Stromal cell of bone marrow (primary cell): ENCODE measurements around the gene SUMO4.
"Not testable (repeated sequence)": the region's sequence is repeated elsewhere in the genome, so short reads cannot be mapped to it uniquely, and the experiment has no call there.

ENCODE experiments used
- DNase-seq: peaks from one replicate; pipeline ENCODE4 v3.0.0-alpha.2; 2012; ENCODE audit warnings: low read depth

Gene SUMO4

DNA sequence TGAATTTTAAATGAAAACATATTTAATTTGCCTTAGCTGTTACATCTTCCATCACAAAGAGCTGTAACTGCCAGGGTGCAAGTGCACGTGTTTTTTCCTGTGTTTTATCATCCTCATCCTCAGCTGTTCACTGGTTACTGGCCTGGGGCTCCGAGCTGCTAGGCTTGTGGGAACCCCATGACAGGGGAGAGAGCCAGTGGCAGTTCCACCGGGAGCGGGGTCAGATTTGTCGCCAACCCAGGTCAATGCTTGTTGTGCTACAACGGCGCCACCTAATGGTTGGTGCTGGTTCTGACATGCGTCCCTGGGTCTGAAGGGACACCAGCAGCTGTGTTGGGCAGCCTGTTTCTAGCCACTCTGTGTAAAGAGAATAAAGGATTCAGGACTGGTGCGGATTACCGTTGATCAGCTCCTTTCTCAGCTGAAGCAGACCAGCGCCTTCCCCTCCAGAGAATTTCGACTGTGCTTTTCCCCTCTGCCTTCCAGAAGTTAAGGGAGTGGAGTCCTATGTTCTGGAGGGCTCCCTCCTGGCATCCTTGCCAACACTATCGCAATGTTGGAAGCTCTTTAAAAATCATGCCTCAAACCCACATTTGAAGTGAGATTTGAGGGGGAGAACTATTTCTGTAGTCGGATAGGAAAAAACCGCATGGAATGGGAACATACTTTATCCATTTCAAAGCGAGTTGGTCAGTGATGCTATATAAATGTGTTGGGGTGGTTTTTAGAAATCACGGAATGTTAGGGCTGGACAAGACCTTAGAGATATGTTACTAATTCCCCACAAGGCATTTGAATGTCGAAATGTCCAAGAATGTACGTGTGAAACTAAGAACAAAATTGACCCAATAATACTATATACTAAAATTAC, 32.1 kb downstream of the SUMO4 start:
- DNase-seq = peak; percentile 72

DNA sequence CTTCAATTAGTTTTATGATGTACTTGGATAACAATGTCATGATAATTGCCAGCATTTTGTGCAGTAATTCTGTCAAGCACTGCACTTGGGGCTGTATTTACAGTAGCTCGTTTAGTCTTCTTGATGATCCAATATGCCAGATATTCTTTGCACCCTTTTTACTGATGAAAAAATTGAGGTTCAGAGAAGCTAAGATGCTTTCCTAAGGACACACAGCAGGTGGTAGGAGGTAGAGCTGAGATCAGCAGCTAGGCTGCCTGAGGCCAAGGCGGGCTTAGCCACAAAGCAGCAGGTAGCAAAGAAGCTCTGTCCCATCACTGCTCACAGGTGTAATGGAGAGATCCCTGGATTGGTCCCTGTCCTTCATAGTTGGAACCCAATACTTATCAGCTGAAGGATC, 33.3 kb downstream of the SUMO4 start:
- DNase-seq = no peak

DNA sequence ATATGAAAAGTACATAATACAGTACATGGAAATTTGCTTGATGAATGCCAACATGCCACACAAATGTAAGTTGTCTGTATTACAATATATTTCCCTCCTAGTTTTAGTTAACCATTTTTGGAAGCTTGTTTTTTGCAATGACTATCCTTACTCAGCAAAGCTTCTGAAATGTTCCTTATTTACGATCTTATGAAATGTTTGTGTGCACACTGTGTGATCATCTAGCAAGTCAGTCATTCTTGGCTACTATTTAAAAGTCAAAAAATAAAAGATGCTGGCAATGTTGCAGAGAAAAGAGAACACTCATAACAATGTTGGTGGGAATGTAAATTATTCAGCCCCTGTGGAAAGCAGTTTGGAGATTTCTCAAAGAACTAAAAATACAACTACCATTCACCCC, 33.8 kb downstream of the SUMO4 start:
- no peak for DNase-seq

DNA sequence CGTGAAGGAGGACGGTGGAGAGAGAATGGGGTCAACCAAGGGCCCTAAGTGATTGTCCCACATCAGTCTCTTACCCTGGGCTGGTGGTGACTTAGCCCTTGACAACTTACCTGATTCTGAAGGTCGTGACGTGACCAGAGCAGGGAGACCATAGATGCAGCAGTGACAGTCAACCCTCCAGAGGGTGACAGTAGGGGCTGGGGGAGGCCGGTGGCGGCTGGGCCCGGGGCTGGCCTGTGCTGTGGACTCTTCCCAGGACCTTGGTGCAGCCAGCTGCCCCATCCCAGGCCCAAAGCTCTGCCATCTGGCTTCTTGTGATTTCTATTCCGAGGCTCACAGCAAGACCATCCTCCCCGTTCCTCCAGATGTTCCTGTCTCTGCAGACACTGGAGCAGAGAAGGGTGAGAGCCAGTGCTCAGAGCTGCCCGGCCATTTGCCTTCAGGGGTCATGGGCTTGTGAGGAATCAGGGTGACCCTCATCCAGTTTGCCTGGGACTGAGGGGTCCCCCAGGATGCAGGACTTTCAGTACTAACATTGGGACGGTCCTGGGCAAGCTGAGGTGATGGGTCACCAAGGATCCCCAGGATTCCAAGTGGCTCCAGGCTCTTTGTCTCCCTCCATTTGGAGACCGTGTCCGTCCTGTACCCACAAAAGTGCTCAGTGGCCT, 36.0 kb downstream of the SUMO4 start:
- DNase-seq = no peak

DNA sequence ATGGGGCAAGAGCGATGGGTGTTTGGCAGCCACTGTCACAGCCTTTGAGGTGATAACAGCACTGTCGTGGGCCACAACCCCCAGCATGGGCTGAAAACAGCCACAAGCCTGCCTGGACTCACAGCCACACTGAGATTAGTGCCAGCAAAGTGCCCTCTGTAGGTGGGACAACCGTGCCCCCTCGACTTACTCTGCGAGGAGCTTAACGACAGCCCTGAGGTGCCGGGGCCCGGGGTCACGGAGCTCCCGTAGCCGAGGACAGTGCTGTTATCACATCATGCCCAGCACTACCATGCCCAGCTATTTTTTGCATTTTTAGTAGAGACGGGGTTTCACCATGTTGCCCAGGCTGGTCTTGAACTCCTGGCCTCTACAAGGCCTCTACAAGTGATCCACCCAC, 36.6 kb downstream of the SUMO4 start:
- DNase-seq = no peak

DNA sequence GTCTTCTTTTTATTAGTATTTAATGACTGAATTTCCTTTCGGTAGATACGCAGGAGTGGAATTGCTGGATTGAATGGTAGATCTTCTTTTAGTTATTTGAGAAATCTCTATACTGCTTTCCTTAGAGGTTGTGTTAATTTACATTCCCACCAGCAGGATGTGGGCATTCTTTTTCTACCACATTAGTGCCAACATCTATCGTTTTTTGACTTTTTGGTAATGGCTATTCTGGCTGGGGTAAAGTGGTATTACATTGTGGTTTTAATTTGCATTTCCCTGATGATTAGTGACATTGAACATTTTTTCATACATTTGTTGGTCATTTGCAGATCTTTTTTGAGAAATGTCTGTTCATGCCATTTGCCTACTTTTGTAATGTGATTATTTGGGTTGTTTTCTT, 37.1 kb downstream of the SUMO4 start:
- DNase-seq = no peak

DNA sequence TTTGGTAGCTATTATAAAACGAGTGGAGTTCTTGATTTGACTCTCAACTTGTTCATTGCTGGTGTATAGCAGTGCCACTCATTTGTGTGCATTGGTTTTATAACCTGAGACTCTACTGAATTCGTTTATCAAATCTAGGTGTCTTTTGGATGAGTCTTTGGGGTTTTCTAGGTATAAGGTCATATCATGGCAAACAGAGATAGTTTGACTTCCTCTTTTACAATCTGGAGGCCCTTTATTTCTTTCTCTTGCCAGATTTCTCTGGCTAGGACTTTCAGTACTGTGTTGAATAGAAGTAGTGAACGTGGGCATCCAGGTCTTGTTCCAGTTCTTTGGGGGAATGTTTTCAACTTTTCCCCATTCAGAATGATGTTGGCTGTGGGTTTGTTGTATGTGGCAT, 38.8 kb downstream of the SUMO4 start:
- DNase-seq = no peak

DNA sequence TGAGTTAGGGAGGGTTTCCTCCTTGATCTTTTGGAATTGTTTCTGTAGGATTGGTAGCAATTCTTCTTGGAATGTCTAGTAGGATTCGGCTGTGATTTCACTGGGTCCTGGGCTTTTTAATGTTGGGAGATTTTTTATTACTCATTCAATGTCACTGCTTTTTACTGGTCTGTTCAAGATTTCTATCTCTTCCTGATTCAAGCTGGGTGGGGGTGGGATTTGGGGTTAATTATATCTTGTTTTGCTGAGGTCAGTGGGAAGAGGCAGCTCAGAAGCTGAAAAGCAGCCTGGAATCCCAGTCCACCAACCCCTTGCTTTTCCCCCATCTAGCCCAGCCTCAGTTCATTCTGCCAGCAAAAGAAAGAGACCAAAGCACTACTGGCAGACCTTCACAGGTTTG, 39.6 kb downstream of the SUMO4 start:
- DNase-seq = no peak

DNA sequence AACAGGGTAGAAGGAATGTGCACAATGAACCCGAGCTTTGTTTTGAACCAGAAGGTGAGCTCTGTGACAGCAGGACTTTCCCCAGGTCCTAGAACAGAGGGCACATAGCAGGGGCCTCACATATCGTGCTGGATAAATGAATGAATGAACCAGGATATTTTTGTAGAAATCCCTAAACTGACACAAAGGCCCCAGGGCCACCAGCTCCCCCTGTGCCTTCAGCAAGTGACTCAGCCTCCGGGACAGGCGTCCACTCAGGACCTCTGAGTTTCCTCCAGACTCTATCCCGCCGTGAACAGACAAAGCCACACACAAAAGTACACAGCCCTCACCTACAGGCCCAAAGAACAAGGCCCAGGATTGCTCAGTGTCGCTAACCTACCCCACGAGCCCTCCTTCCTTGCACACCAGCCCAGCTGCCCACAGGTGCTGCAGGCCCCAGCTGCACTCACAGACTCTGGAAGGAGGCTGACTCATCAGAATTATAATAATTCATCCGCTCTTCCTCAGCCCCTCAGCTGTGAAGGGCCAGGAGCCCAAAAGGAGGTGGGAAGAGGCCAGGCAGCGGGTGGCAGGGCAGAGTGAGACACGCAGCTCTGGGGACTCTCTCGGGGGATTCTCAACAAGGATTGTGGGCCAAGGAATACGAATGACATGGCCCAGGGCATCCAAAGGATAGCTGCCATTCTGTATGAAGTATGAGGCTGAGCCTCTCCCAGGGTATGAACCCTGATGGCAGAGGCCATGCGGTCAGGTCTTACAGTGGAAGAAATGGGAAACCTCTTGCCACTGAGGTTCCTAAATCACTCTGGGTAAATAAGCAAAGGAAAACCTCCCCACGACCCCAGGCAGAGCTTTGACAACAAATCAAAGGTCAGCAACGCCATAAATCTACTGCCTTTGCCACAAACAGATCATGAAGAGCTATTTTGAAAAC, 40.9 kb downstream of the SUMO4 start:
- no peak for DNase-seq

DNA sequence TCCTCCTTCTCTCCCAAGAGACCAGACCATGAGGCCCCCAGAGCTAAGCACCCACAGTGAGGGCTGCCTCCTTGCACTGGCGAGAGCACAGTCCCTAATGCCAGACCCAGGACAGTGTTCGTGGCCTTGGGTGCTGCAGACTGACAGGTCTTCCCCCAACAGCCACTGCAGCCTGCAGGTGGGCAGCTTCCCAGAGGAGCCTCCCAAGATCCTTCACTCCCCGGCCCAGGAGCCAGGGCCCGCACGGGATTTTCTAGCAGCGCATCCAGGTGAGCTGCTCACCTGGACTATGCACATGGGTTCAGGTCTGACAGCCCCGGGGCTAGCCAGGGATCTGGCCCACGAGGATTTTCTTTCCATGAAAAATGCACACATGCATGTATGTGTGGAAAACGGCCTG, 41.7 kb downstream of the SUMO4 start:
- no peak for DNase-seq

DNA sequence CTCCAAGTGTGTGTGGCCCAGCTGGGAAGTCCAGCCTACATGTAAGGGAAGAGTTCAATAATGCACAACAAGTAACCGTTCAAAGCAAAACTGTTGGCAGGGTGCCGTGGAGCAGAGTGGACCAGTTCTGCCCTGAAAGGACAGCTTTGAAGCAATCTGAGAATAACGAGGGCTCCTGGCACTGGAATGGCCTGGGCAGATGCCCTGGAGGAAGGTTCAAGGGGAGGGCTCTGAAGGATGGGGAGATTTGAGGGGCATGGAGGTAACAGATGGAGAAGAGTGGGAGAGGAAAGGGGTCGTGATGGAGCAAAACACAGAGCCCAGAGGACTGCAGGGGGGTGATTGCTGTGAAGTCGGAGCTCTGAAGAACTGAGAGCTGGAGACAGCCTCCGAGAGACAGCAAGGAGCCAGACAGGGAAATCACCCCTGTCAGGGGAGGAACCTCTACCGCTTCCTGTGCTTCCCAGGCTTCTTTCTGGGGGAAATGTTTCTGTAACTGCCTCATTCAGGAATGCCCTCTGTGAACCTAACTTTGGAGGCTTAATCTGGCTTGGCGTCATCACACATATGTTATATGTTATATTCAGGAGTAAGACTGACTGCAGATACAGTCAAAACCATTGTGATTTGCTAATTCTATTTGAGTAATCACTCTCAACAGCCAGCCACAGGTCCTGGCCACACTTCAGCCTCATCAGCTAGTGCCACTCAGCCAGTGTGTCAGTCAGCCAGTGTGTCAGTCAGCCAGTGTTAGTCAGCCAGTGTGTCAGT, 43.5 kb downstream of the SUMO4 start:
- DNase-seq = no peak

DNA sequence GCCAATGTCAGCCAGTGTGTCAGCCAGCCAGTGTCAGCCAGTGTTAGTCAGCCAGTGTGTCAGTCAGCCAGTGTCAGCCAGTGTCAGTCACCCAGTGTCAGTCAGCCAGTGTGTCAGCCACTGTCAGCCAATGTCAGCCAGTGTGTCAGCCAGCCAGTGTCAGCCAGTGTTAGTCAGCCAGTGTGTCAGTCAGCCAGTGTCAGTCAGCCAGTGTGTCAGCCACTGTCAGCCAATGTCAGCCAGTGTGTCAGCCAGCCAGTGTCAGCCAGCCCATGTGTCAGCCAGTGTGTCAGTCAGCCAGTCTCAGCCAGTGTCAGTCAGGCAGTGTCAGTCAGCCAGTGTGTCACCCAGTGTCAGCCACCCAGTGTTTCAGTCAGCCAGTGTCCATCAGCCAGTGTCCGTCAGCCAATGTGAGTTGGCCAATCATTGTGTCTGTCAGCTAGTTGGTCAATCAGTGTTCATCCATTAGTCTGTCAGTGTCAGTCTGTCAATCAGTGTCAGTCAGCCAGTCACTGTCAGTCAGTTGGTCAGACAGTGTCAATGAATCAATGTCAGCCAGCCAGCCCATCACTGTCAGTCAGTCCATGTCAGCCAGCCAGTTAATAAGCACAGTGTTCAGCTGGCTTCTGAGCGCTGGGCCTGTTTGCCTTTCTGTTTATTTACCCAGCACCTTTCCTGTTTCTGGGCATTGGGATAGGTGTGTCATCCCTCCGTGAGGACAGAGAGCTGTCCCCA, 44.5 kb downstream of the SUMO4 start:
- not testable (repeated sequence) for DNase-seq

DNA sequence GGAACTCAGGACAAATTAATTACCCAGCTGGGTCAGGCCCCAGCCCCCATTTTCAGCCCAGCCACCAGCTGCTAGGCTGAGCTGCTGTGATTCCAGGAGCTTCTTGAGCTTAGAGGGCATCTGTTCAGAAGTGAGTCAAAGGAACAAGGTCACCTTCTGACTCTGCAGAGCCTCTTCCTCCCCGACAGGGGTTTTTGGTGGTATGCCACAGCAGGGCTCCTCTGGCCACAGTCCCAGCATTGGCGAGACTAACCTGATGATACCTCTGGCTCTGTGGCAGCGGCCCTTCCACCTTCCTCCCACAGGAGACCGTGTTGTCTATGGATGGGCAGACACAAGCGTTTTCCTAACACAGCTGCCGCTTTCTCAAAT, 45.0 kb downstream of the SUMO4 start:
- DNase-seq = no peak

DNA sequence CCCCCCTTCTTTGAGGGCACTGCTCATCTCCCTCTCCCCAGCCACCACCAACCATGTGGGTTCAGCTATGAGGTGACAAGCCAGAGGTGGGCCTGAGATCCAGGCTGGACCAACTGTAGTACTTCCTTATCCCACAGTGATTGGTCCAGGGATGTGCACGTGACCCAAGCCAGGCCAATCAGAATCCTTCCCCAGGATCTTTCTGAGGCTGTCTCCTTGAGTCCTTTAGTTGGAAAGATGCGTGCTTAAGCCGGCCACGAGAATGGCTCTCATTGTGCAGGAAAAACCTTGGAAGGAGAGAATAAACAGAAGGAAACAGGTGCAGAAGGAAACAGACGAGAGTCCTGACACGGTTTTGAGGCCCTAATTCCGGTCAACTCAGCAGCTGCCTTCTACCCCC, 45.5 kb downstream of the SUMO4 start:
- DNase-seq = no peak

DNA sequence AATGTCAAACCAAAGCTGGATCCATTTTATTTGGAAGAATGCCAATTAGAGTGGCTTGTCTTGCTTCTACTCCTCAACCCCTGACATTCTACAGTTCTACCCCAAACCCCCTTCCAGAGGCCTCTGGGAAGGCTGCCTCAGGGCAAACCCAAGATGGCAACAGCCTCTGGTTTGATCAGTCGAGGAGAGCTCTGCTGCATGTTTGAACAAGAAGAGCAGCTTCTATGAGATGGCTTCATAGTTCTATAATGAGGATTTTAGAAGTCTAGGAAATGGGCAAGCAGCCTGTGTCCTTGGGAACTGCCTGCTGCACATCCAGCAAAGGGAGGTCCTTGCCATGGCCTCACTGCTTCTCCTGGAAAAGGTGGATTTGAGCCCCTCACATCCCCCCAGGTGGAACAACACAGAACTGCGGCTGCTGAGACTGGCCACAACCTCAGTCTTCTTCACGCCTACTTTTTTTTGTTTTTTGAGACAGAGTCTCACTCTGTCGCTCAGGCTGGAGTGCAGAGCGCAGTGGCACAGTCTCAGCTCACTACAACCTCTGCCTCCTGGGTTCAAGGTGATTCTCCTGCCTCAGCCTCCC, 46.8 kb downstream of the SUMO4 start:
- DNase-seq = no peak

DNA sequence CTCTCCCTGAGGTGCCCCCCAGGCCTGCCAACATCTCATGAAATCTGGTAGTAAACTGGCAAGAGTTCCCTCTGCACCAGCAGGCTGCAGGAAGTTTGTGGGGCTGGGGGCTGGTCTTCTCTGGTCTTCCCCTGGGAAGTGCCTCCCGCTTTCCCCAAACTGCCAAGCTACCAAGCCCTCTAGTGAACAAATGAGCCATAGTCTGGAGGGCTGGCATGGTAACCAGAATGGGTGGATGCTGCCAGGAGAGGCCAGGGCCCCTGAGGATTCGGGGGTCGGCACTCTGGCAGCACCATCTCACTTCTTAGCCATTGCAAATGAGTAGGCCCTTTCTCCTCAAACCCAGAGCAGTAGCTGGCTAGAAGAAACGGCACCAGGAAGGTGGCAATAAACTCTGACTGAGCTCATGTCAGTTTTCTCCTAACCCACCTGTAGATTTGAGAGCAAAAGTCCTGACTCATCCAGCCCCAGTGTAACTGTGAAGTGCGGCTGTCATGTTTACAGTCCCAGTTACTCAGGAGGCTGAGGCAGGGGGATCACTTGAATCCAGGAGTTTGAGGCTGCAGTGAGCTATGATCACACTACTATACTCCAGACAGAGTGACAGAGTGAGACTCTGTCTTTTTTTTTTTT, 48.9 kb downstream of the SUMO4 start:
- no peak for DNase-seq

DNA sequence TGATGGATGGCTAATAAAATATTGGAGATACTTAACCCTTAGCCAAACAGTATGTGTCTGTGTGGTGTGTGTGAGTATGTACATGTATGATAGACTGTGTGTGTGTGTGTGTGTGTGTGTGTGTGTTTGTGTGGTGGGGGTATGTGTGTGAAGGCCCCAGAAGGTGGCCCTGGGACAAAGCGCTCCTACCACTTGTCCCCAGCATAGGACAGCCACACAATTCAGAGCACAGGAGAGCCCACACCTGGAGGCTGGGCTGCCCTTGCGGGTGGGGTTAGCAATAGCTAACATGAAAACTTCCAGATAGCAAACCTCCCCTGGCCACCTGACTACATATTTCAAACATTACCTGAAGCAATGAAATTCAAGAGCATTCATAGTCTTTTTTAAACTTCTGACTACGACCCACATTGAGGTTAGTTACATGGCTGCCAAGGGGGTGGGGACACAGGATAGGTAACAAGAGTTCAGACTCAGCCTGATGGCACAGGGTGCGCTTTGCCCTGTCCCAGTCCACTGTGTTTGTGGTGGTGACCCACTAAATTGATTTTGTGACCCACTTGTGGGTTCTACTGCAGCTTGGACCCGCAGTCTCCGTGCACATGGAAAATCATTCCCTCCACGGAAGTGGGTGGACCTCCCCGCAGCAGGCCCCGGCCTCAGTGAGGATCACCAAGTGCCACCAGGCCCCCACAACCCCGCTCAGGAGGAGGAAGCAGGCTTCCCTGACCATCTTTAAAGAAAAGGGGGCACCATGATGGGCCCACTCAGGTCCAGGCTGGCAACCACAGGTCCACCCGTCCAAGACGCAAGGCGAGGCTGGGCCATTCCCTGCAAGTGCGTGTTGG, 50.0 kb downstream of the SUMO4 start:
- no peak for DNase-seq
